ENCODE results near the gene GPR12.

- TF ChIP-seq POLR2A (IDR thresholded peaks at IDR 0.05): no peak
- no peak for TF ChIP-seq CTCF (IDR thresholded peaks at IDR 0.05)
- TF ChIP-seq POLR2AphosphoS5 (IDR thresholded peaks at IDR 0.05; ENCODE audit: insufficient read depth in 1 of 2, low read depth in 1 of 2): no peak
These were observed 24.4 kb upstream of the GPR12 start for GRCh38 chr13:26784704-26785639.

All from vagina (tissue), 2 donors.